C4-2B (cell line): ENCODE data around the gene CLEC14A.

Experiments used
- CTCF ChIP-seq: fragments of 450-650 bp; conservative IDR thresholded peaks from 2 replicates; pipeline ENCODE4 v1.5.1; 2017; ENCODE audit warnings: mild to moderate bottlenecking
- ZFX ChIP-seq: fragments of 450-650 bp; IDR thresholded peaks from 2 replicates; pipeline ENCODE4 v1.6.1; 2017

GRCh38 chr14:38221077-38221476 lies 34.8 kb downstream of the CLEC14A start:
- TF ChIP-seq CTCF (no peak), ZFX (no peak)
